ENCODE measurements around the gene RNF126.

RNF126 gene

DNA sequence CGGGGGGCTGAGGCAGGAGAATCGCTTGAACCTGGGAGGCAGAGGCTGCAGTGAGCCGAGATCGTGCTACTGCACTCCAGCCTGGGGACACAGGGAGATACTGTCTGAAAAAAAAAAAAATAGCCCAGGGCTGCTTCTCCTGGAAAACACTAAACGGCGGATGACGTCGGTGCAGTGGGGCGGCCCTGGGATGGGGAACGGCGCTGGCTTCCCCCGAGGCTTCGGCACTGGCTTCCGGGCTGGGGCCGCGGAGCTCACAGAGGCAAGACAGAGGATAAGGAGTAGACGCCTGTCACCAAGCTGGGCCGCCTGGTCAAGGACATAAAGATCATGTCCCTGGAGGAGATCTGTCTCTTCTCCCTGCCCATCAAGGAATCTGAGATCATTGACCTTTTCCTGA is 27.2 kb upstream of the RNF126 start:
- TF ChIP-seq, protein P1, sequence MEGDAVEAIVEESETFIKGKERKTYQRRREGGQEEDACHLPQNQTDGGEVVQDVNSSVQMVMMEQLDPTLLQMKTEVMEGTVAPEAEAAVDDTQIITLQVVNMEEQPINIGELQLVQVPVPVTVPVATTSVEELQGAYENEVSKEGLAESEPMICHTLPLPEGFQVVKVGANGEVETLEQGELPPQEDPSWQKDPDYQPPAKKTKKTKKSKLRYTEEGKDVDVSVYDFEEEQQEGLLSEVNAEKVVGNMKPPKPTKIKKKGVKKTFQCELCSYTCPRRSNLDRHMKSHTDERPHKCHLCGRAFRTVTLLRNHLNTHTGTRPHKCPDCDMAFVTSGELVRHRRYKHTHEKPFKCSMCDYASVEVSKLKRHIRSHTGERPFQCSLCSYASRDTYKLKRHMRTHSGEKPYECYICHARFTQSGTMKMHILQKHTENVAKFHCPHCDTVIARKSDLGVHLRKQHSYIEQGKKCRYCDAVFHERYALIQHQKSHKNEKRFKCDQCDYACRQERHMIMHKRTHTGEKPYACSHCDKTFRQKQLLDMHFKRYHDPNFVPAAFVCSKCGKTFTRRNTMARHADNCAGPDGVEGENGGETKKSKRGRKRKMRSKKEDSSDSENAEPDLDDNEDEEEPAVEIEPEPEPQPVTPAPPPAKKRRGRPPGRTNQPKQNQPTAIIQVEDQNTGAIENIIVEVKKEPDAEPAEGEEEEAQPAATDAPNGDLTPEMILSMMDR (IDR thresholded peaks at IDR 0.05; ENCODE audit: low read depth, low read length), result no peak
- no peak overlapping the region for H3K4me3 ChIP-seq (ENCODE audit: low read depth, low read length)

GRCh38 chr19:688992-689391 is 26.0 kb upstream of the RNF126 start:
- no peak overlapping the region for H3K4me3 ChIP-seq (ENCODE audit: low read depth, low read length)
- TF ChIP-seq, protein P1 (IDR thresholded peaks at IDR 0.05; ENCODE audit: low read depth, low read length), result no peak

DNA sequence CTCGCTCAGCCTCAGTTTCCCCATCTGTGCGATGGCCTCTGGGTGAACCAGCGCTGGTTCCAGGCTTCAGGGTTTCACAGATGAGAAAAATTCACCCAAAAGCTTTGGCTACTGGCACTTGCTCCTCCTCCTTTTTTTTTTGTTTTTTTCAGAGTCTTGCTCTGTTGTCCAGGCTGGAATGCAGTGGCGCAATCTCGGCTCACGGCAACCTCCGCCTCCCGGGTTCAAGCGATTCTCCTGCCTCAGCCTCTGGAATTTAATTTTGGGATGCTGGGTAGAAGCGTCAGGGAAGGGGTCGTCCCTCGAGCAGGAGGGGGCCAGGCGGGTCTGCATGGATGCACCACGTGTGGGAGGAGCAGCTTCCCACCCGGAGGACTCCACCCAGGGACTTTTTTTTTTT is 25.2 kb upstream of the RNF126 start:
- TF ChIP-seq, protein P1 (IDR thresholded peaks at IDR 0.05; ENCODE audit: low read depth, low read length), result no peak
- H3K4me3 ChIP-seq (ENCODE audit: low read depth, low read length), result no peak overlapping the region

- TF ChIP-seq, protein P1 (IDR thresholded peaks at IDR 0.05; ENCODE audit: low read depth, low read length), result no peak
- H3K4me3 ChIP-seq (ENCODE audit: low read depth, low read length), result no peak overlapping the region
Measured at GRCh38 chr19:687569-688166, 24.7 kb upstream of the RNF126 start.

DNA sequence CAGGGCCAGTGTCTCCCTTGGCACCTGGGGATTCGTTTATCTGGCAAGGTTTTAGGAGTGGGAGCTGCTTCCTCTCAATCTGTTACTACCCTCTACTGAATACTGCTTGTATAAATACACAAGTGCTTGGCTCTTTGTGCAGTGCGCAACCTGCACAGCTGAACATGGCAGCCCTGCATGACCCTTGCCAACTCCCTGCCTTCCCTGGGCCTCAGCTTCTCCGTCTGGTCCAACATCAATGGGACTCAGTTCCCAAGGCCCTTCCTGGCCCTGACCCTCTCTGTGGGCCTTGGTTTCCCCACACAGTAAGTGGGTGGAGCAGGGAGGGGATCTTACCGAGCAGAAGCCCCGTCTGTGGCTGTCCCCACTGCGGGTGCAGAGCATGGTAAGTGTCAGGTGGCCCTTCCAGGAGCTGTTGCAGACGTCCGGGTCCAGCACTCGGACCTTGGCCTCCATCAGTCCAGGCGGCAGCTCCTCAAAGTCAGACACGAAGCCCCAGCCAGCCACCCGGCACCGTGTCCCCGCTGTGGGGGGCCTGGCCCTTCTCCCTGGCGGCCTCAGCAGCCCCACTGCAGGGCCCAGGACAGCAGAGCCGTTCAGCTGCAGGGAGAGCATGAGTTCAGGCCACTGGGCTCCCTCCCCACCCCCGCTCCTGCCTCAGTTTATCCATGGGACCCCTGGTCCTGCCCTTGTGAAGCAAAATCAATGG is 23.7 kb upstream of the RNF126 start:
- TF ChIP-seq, protein P1 (IDR thresholded peaks at IDR 0.05; ENCODE audit: low read depth, low read length), result no peak
- no peak overlapping the region for H3K4me3 ChIP-seq (ENCODE audit: low read depth, low read length)

DNA sequence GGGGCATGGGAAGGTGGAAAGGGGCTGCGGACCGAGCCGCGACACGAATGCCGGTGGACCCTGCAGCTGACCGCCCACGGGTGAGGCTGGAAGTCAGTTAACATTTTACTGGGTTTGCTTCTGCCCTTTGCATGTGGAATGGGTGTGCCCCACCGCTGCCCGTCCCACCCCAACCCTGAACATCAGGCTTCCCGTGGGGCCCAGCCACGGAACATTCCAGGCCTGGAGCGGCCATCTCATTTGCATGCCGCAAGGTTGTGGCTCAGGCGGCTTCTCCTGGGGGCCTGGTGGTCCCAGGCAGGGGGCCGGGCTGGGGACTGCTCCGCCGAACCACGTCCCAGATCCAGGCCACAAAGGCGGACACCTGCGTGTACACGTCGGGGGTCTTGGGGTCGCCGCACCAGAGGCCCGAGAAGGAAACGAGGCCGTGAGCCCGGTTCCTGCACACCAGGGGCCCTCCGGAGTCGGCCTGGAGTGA is 22.5 kb upstream of the RNF126 start:
- TF ChIP-seq, protein P1 (IDR thresholded peaks at IDR 0.05; ENCODE audit: low read depth, low read length), result no peak

DNA sequence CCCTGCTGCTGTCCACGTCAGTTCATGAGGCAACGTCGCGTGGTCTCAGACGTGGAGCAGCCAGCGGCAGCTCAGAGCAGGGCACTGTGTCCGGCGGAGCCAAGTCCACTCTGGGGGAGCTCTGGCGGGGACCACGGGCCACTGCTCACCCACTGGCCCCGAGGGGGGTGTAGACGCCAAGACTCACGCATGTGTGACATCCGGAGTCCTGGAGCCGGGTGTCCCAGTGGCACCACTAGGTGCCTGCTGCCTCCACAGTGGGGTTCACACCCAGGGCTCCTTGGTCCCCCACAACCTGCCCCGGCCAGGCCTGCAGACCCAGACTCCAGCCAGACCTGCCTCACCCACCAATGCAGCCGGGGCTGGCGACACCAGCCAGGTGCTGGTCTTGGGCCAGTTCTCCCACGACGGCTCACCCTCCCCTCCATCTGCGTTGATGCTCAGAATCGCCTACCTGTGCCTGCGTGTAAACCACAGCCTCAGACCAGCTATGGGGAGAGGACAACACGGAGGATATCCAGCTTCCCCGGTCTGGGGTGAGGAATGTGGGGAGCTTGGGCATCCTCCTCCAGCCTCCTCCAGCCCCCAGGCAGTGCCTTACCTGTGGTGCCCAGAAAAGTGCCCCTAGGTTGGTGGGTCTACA is 19.8 kb upstream of the RNF126 start:
- H3K4me3 ChIP-seq (ENCODE audit: low read depth, low read length), result no peak overlapping the region
- TF ChIP-seq, protein P1 (IDR thresholded peaks at IDR 0.05; ENCODE audit: low read depth, low read length), result no peak

More for the DNA sequence above, 22.5 kb upstream of the RNF126 start:
- no peak overlapping the region for H3K4me3 ChIP-seq (ENCODE audit: low read depth, low read length)

All from WI38 (cell line).